SK-N-SH treated with all-trans-retinoic acid at 6 μM for 48 hours (cell line): Measurements from ENCODE around the gene PRDM5.

ENCODE experiments used
- GLIS3 ChIP-seq: fragments of 250-450 bp; sonication (Bioruptor Pico); IDR thresholded peaks from 2 replicates; pipeline ENCODE4 v1.5.0; 2020; ENCODE audit warnings: mild to moderate bottlenecking, moderate library complexity
- OSR1 ChIP-seq: fragments of 250-450 bp; sonication (Bioruptor Pico); IDR thresholded peaks from 2 replicates; pipeline ENCODE4 v1.8.0; 2022; ENCODE audit warnings: moderate library complexity, mild to moderate bottlenecking, inconsistent platforms
- PPARA ChIP-seq: fragments of 250-450 bp; sonication (Bioruptor Pico); IDR thresholded peaks from 2 replicates; pipeline ENCODE4 v1.5.0; 2020; ENCODE audit warnings: mild to moderate bottlenecking, borderline replicate concordance
- ZNF565 ChIP-seq: fragments of 450-650 bp; formaldehyde crosslinking; conservative IDR thresholded peaks from 2 replicates; pipeline ENCODE4 v1.5.0; 2020; ENCODE audit warnings: low read depth, mild to moderate bottlenecking, moderate library complexity
- ZNF8 ChIP-seq: fragments of 450-650 bp; formaldehyde crosslinking; IDR thresholded peaks from 2 replicates; pipeline ENCODE4 v1.5.0; 2020; ENCODE audit warnings: mild to moderate bottlenecking, moderate library complexity

DNA sequence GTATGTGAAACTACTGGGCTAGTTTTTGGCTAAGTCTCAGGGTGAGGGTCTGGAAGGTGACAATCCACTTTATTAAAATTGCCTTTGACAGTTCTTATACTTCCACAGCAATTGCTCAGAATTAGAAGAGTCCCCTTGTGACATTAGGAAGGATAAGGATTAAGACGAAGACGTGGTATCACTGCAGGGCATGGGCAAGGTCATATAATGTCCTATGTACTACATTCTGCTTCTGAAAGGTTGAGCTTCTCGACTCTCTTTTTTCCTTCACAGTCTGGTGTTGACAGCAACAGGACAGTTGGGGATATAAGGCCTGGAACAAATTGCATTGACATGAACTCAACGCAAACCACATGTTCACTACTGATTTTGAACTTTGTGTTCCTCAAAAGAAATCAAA lies 40.9 kb upstream of the PRDM5 start:
- TF ChIP-seq ZNF8 (CRISPR knock-in tag) (no peak), OSR1 (CRISPR knock-in tag) (no peak), GLIS3 (CRISPR knock-in tag) (no peak), PPARA (CRISPR knock-in tag) (no peak), ZNF565 (CRISPR knock-in tag) (no peak)
